Loucy (cell line): ENCODE results near the gene MYL7.

ENCODE experiments used
- CTCF ChIP-seq: fragments of 200-600 bp; sonication (generic); conservative IDR thresholded peaks from 2 replicates; pipeline ENCODE4 v1.5.1; 2014; ENCODE audit warnings: mild to moderate bottlenecking, antibody characterized with exemption, low read length
- EZH2phosphoT487 ChIP-seq: fragments of 200-600 bp; IDR thresholded peaks from 2 replicates; pipeline ENCODE4 v1.6.1; 2018; ENCODE audit warnings: antibody characterized with exemption, mild to moderate bottlenecking, moderate library complexity, borderline replicate concordance

GRCh38 chr7:44109991-44110390, 31.1 kb downstream of the MYL7 start:
- TF ChIP-seq CTCF (no peak), EZH2phosphoT487 (no peak)
